Neural progenitor cell (in vitro differentiated cells): Measurements from ENCODE around the gene CREBBP. TPM values are rescaled to one million over a fixed set of nuclear protein-coding genes. Genes with fewer than 3 reads are reported as not detected.
"Not testable (repeated sequence)": the region's sequence is repeated elsewhere in the genome, so short reads cannot be mapped to it uniquely, and the experiment has no call there.

ENCODE experiments used
- DNase-seq: peaks from one replicate; pipeline ENCODE4 v3.0.0-alpha.2; 2016; ENCODE audit warnings: low spot score
- H2AFZ ChIP-seq: fragments of 200-600 bp; sonication (generic); replicated peaks from 2 replicates; pipeline ENCODE4 v1.6.1; 2016; ENCODE audit warnings: antibody characterized with exemption
- H3F3A ChIP-seq: fragments of 200-600 bp; sonication (generic); 2 replicates; pipeline ENCODE4 v1.6.1; 2016; ENCODE audit warnings: antibody characterized with exemption, low read depth
- H3K27ac ChIP-seq: fragments of 200-600 bp; sonication (generic); 2 replicates; pipeline ENCODE4 v1.5.1; 2016; ENCODE audit warnings: mild to moderate bottlenecking
- H3K27me3 ChIP-seq: fragments of 200-600 bp; sonication (generic); 2 replicates; pipeline ENCODE4 v1.6.1; 2016; ENCODE audit warnings: mild to moderate bottlenecking, moderate library complexity
- H3K36me3 ChIP-seq: fragments of 200-600 bp; sonication (generic); 2 replicates; pipeline ENCODE4 v1.5.1; 2016
- H3K4me1 ChIP-seq: fragments of 200-600 bp; sonication (generic); 2 replicates; pipeline ENCODE4 v1.6.1; 2016; ENCODE audit warnings: mixed run types
- H3K4me2 ChIP-seq: fragments of 200-600 bp; sonication (generic); 2 replicates; pipeline ENCODE4 v1.6.1; 2016
- H3K4me3 ChIP-seq: fragments of 200-600 bp; sonication (generic); 2 replicates; pipeline ENCODE4 v1.5.1; 2016
- H3K79me2 ChIP-seq: fragments of 200-600 bp; sonication (generic); 2 replicates; pipeline ENCODE4 v1.6.1; 2016; ENCODE audit warnings: low read depth
- H3K9ac ChIP-seq: fragments of 200-600 bp; sonication (generic); 2 replicates; pipeline ENCODE4 v1.6.1; 2016
- H3K9me3 ChIP-seq: fragments of 200-600 bp; sonication (generic); 2 replicates; pipeline ENCODE4 v1.5.1; 2016; ENCODE audit warnings: low read depth
- H4K20me1 ChIP-seq: fragments of 200-600 bp; sonication (generic); 2 replicates; pipeline ENCODE4 v1.6.1; 2016; ENCODE audit warnings: low read depth
- H3K27ac Mint-ChIP-seq: 3 replicates; pipeline ENCODE4 v1.8.0; 2021; ENCODE audit warnings: mixed read lengths
- H3K27me3 Mint-ChIP-seq: 2 replicates; pipeline ENCODE4 v1.8.0; 2022; ENCODE audit warnings: low read depth, mild to moderate bottlenecking, inconsistent platforms, moderate library complexity, mixed read lengths; ENCODE audit not compliant: insufficient read depth
- H3K36me3 Mint-ChIP-seq: 3 replicates; pipeline ENCODE4 v1.8.0; 2021; ENCODE audit warnings: mixed read lengths
- H3K4me1 Mint-ChIP-seq: 3 replicates; pipeline ENCODE4 v1.8.0; 2021; ENCODE audit warnings: mixed read lengths
- H3K4me3 Mint-ChIP-seq: 3 replicates; pipeline ENCODE4 v1.8.0; 2021; ENCODE audit warnings: mild to moderate bottlenecking, moderate library complexity, mixed read lengths
- H3K9me3 Mint-ChIP-seq: 3 replicates; pipeline ENCODE4 v1.8.0; 2020; ENCODE audit warnings: mixed read lengths
- EZH2 ChIP-seq: fragments of 200-600 bp; sonication (generic); IDR thresholded peaks from 2 replicates; pipeline ENCODE4 v1.6.1; 2017; ENCODE audit warnings: antibody characterized with exemption, mild to moderate bottlenecking, moderate library complexity
- EZH2phosphoT487 ChIP-seq: fragments of 200-600 bp; sonication (generic); IDR thresholded peaks from 2 replicates; pipeline ENCODE4 v1.6.1; 2017; ENCODE audit warnings: antibody characterized with exemption
- total RNA-seq: library from RNA; depleted of rRNA; stranded (reverse); fragments of >200 nt; gene quantifications from 2 replicates; pipeline ENCODE4 v1.2.3, GENCODE V29; 2015; ENCODE audit warnings: low replicate concordance
- TF ChIP-seq, protein P1 (sequence below): fragments of 200-600 bp; sonication (generic); IDR thresholded peaks from 2 replicates; pipeline ENCODE4 v1.5.1; 2017; ENCODE audit warnings: antibody characterized with exemption, mild to moderate bottlenecking

Gene CREBBP
- total RNA-seq, 1 donor from 2014 or later, result 60.6 TPM

DNA sequence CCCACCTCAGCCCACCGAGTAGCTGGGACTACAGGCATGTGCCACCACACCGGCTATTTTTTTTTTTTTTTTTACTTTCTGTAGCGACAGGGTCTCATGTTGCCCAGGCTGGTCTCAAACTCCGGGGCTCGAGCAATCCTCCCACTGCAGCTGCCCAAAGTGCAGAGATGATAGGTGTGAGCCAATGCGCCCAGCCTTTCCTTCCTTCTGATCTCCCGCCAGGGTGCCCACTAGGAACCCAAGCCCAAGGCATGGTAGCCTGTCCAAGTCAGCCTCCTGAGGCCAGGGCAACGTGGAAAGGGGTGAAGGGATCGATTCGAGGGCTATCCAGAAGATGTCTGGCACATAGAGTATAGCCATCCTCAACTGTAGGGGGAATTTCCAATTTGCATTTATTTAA, 9.6 kb upstream of the CREBBP start:
- Histone ChIP-seq H3K9ac (no peak overlapping the region), H3K4me2 (no peak overlapping the region), H3K9me3 (no peaks in the 10 kb centered on the region), H3K27me3 (no peaks in the 10 kb centered on the region), H3F3A (no peaks in the 10 kb centered on the region), H3K79me2 (no peaks in the 10 kb centered on the region), H3K36me3 (no peaks in the 10 kb centered on the region), H2AFZ (no peak overlapping the region), H3K27ac (no peak overlapping the region), H4K20me1 (no peaks in the 10 kb centered on the region), H3K4me3 (no peak overlapping the region), H3K4me1 (no peaks in the 10 kb centered on the region)
- DNase-seq, result no peak
- TF ChIP-seq EZH2 (no peak), EZH2phosphoT487 (no peak)
- TF ChIP-seq, protein P1, sequence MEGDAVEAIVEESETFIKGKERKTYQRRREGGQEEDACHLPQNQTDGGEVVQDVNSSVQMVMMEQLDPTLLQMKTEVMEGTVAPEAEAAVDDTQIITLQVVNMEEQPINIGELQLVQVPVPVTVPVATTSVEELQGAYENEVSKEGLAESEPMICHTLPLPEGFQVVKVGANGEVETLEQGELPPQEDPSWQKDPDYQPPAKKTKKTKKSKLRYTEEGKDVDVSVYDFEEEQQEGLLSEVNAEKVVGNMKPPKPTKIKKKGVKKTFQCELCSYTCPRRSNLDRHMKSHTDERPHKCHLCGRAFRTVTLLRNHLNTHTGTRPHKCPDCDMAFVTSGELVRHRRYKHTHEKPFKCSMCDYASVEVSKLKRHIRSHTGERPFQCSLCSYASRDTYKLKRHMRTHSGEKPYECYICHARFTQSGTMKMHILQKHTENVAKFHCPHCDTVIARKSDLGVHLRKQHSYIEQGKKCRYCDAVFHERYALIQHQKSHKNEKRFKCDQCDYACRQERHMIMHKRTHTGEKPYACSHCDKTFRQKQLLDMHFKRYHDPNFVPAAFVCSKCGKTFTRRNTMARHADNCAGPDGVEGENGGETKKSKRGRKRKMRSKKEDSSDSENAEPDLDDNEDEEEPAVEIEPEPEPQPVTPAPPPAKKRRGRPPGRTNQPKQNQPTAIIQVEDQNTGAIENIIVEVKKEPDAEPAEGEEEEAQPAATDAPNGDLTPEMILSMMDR, result no peak
- H3K4me1 Mint-ChIP-seq, result no peaks in the 10 kb centered on the region
- H3K9me3 Mint-ChIP-seq, result peaks cover 6% of the 10 kb centered on the region
- no peak overlapping the region for H3K27ac Mint-ChIP-seq
- H3K4me3 Mint-ChIP-seq, result no peak overlapping the region
- no peaks in the 10 kb centered on the region for H3K36me3 Mint-ChIP-seq
- peaks cover 7% of the 10 kb centered on the region for H3K27me3 Mint-ChIP-seq

- no peak overlapping the region for H3K27ac Mint-ChIP-seq
- DNase-seq, result no peak
- H2AFZ ChIP-seq, result no peak overlapping the region
- TF ChIP-seq, protein P1, result no peak
- TF ChIP-seq EZH2phosphoT487 (no peak), EZH2 (no peak)
- H3K4me2 ChIP-seq, result no peak overlapping the region
- no peak overlapping the region for H3K9ac ChIP-seq
- no peaks in the 10 kb centered on the region for H3K79me2 ChIP-seq
- H3K27me3 ChIP-seq, result no peaks in the 10 kb centered on the region
- no peaks in the 10 kb centered on the region for H3F3A ChIP-seq
- no peak overlapping the region for H3K4me3 Mint-ChIP-seq
- H3K36me3 ChIP-seq, result no peaks in the 10 kb centered on the region
- H3K9me3 ChIP-seq, result no peaks in the 10 kb centered on the region
- H3K4me1 Mint-ChIP-seq, result no peaks in the 10 kb centered on the region
- peaks cover 4% of the 10 kb centered on the region for H3K9me3 Mint-ChIP-seq
- H3K27me3 Mint-ChIP-seq, result peaks cover 4% of the 10 kb centered on the region
- H4K20me1 ChIP-seq, result no peaks in the 10 kb centered on the region
- H3K36me3 Mint-ChIP-seq, result no peaks in the 10 kb centered on the region
- H3K4me3 ChIP-seq, result no peak overlapping the region
- no peak overlapping the region for H3K27ac ChIP-seq
- no peaks in the 10 kb centered on the region for H3K4me1 ChIP-seq
Observed at GRCh38 chr16:3889059-3889458, 8.5 kb upstream of the CREBBP start.

GRCh38 chr16:3885999-3886398, 5.5 kb upstream of the CREBBP start:
- H3K36me3 Mint-ChIP-seq, H3K4me2 ChIP-seq, H3K4me3 ChIP-seq: not testable (repeated sequence)

GRCh38 chr16:3884398-3884797, 3.9 kb upstream of the CREBBP start:
- Histone ChIP-seq H3K4me3 (no peak overlapping the region), H3K79me2 (peaks cover 5% of the 10 kb centered on the region), H3K4me2 (no peak overlapping the region), H3K9ac (no peak overlapping the region), H3K27me3 (no peaks in the 10 kb centered on the region), H2AFZ (no peak overlapping the region), H3K27ac (no peak overlapping the region), H3K36me3 (no peaks in the 10 kb centered on the region), H3F3A (no peaks in the 10 kb centered on the region), H4K20me1 (peaks cover 4% of the 10 kb centered on the region), H3K9me3 (no peaks in the 10 kb centered on the region), H3K4me1 (peaks cover 4% of the 10 kb centered on the region)
- H3K27ac Mint-ChIP-seq, result no peak overlapping the region
- no peak for DNase-seq
- peaks cover 7% of the 10 kb centered on the region for H3K27me3 Mint-ChIP-seq
- no peak for TF ChIP-seq EZH2
- TF ChIP-seq EZH2phosphoT487, result no peak
- TF ChIP-seq, protein P1, result no peak
- peaks cover 11% of the 10 kb centered on the region for H3K4me1 Mint-ChIP-seq
- H3K9me3 Mint-ChIP-seq, result peaks cover 7% of the 10 kb centered on the region
- H3K4me3 Mint-ChIP-seq, result no peak overlapping the region
- no peaks in the 10 kb centered on the region for H3K36me3 Mint-ChIP-seq

More at GRCh38 chr16:3885999-3886398, 5.5 kb upstream of the CREBBP start:
- not testable (repeated sequence) for H3K9ac ChIP-seq, H2AFZ ChIP-seq, H3K4me3 Mint-ChIP-seq, H4K20me1 ChIP-seq, H3K27ac ChIP-seq, H3K27me3 Mint-ChIP-seq, H3K9me3 ChIP-seq, H3K4me1 ChIP-seq, H3K27ac Mint-ChIP-seq, H3K79me2 ChIP-seq, H3F3A ChIP-seq, H3K27me3 ChIP-seq, H3K9me3 Mint-ChIP-seq, DNase-seq, H3K36me3 ChIP-seq
- H3K4me1 Mint-ChIP-seq, result peaks cover 11% of the 10 kb centered on the region
